ENCODE results near the gene DPP10. TPM values are rescaled to one million over a fixed set of nuclear protein-coding genes. Genes with fewer than 3 reads are reported as not detected.

DPP10 gene
- polyA plus RNA-seq, 4 donors: 11.5 to 24.1 (median 15.6) TPM

- no peak for DNase-seq (ENCODE audit: low read depth in 4 of 4, low spot score in 3 of 4)
These were observed 1167.5 kb downstream of the DPP10 start for GRCh38 chr2:115609978-115610377.

- no peak for DNase-seq (ENCODE audit: low read depth in 4 of 4, low spot score in 3 of 4)
These were observed 1168.4 kb downstream of the DPP10 start for GRCh38 chr2:115610888-115611287.

- no peak for DNase-seq (ENCODE audit: low read depth in 4 of 4, low spot score in 3 of 4)
These were observed 1181.9 kb downstream of the DPP10 start for GRCh38 chr2:115624332-115624731.

- DNase-seq (ENCODE audit: low read depth in 4 of 4, low spot score in 3 of 4): no peak
These were observed 1192.1 kb downstream of the DPP10 start for GRCh38 chr2:115634578-115634977.

GRCh38 chr2:115635430-115635829 is 1193.0 kb downstream of the DPP10 start:
- no peak for DNase-seq (ENCODE audit: low read depth in 4 of 4, low spot score in 3 of 4)

GRCh38 chr2:115649731-115650130 is 1207.3 kb downstream of the DPP10 start:
- DNase-seq (ENCODE audit: low read depth in 4 of 4, low spot score in 3 of 4): no peak

- DNase-seq (ENCODE audit: low read depth in 4 of 4, low spot score in 3 of 4): no peak
These were observed 1208.4 kb downstream of the DPP10 start for GRCh38 chr2:115650827-115651226.

GRCh38 chr2:115652652-115653051 is 1210.2 kb downstream of the DPP10 start:
- no peak for DNase-seq (ENCODE audit: low read depth in 4 of 4, low spot score in 3 of 4)

- no peak for DNase-seq (ENCODE audit: low read depth in 4 of 4, low spot score in 3 of 4)
These were observed 1211.9 kb downstream of the DPP10 start for GRCh38 chr2:115654362-115654761.

GRCh38 chr2:115678129-115678528 is 1235.7 kb downstream of the DPP10 start:
- no peak for DNase-seq (ENCODE audit: low read depth in 4 of 4, low spot score in 3 of 4)

- DNase-seq (ENCODE audit: low read depth in 4 of 4, low spot score in 3 of 4): no peak
These were observed 1241.9 kb downstream of the DPP10 start for GRCh38 chr2:115684345-115684744.

- DNase-seq (ENCODE audit: low read depth in 4 of 4, low spot score in 3 of 4): no peak
These were observed 1249.0 kb downstream of the DPP10 start for GRCh38 chr2:115691409-115691808.

- DNase-seq (ENCODE audit: low read depth in 4 of 4, low spot score in 3 of 4): no peak
These were observed 1252.2 kb downstream of the DPP10 start for GRCh38 chr2:115694651-115695050.

- DNase-seq (ENCODE audit: low read depth in 4 of 4, low spot score in 3 of 4): no peak
These were observed 1290.8 kb downstream of the DPP10 start for GRCh38 chr2:115733190-115733775.

GRCh38 chr2:115738111-115738510 is 1295.7 kb downstream of the DPP10 start:
- no peak for DNase-seq (ENCODE audit: low read depth in 4 of 4, low spot score in 3 of 4)

- no peak for DNase-seq (ENCODE audit: low read depth in 4 of 4, low spot score in 3 of 4)
These were observed 1297.1 kb downstream of the DPP10 start for GRCh38 chr2:115739574-115739973.

- DNase-seq (ENCODE audit: low read depth in 4 of 4, low spot score in 3 of 4): no peak
These were observed 1303.7 kb downstream of the DPP10 start for GRCh38 chr2:115746151-115746550.

- DNase-seq (ENCODE audit: low read depth in 4 of 4, low spot score in 3 of 4): no peak
These were observed 1314.8 kb downstream of the DPP10 start for GRCh38 chr2:115757286-115757685.

- DNase-seq (ENCODE audit: low read depth in 4 of 4, low spot score in 3 of 4): no peak
These were observed 1321.2 kb downstream of the DPP10 start for GRCh38 chr2:115763601-115764000.

GRCh38 chr2:115771516-115771915 is 1329.1 kb downstream of the DPP10 start:
- DNase-seq (ENCODE audit: low read depth in 4 of 4, low spot score in 3 of 4): no peak

GRCh38 chr2:115774361-115774760 is 1331.9 kb downstream of the DPP10 start:
- no peak for DNase-seq (ENCODE audit: low read depth in 4 of 4, low spot score in 3 of 4)

GRCh38 chr2:115779085-115779632 is 1336.7 kb downstream of the DPP10 start:
- DNase-seq (ENCODE audit: low read depth in 4 of 4, low spot score in 3 of 4): no peak

- DNase-seq (ENCODE audit: low read depth in 4 of 4, low spot score in 3 of 4): no peak
These were observed 1339.8 kb downstream of the DPP10 start for GRCh38 chr2:115782286-115782685.
